ENCODE measurements around the gene EIF1AX.
A peak's percentile ranks its signal among the peaks of the same experiment; 100 is the strongest.
"Not testable (repeated sequence)": the region's sequence is repeated elsewhere in the genome, so short reads cannot be mapped to it uniquely, and the experiment has no call there.

EIF1AX gene

DNA sequence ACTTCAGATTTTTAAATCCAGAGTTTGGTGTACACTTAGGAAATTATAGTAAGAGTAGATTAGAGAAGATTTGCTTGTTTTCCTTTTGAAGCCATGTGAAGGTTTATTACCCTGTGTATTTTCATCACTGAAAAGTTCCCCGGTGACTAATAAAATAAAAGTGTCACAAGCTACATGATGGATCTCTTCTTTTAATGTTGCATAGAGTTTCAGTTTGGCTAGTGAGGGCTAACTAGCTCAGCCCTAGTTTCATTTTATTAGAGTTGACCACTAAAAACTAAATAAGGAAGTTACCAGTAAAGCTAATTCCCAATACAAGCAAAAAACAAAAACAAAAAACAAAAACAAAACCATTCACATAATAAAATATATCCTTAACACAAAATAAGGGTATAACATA lies 14.8 kb downstream of the EIF1AX start:
- H3K4me1 ChIP-seq (ENCODE audit: control insufficient read depth in 1 of 2, insufficient read depth in 2 of 2, low read length in 2 of 2); H3K9me3 ChIP-seq (ENCODE audit: control insufficient read depth in 1 of 2, low read length in 2 of 2); H3K27me3 ChIP-seq (ENCODE audit: low read depth, low read length); H3K27ac ChIP-seq (ENCODE audit: low read length); H3K4me3 ChIP-seq (ENCODE audit: low read depth in 1 of 2, low read length in 2 of 2): not testable (repeated sequence)
- peaks cover 0 to 11% of the 10 kb centered on the region in 2 donors for H3K36me3 ChIP-seq (ENCODE audit: control insufficient read depth in 1 of 2, insufficient read depth in 2 of 2, low read length in 2 of 2)

DNA sequence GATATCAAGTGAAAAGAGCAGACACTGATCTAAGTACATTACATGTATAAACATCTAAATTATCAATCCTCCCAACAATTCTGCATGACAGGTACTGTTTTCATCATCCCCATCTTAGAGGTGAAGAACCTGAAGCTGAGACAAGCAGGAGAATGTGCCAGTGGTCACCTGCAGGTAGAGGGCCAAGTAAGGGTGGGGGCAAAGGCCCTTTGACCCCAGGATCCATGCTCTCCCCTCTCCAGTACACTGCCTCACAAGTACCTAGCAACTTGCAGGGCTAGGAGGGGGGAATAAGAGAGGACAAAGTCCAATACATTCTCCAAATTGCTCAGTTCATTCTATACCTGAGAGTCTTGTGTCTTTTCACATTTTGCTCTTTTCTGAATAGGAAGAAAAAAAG lies 16.7 kb downstream of the EIF1AX start:
- no peak overlapping the region for H3K4me3 ChIP-seq (ENCODE audit: low read depth in 1 of 2, low read length in 2 of 2)
- no peaks in the 10 kb centered on the region for H3K27me3 ChIP-seq (ENCODE audit: low read depth, low read length)
- no peak overlapping the region for H3K27ac ChIP-seq (ENCODE audit: low read length)
- no peaks in the 10 kb centered on the region for H3K4me1 ChIP-seq (ENCODE audit: control insufficient read depth in 1 of 2, insufficient read depth in 2 of 2, low read length in 2 of 2)
- H3K9me3 ChIP-seq (ENCODE audit: control insufficient read depth in 1 of 2, low read length in 2 of 2), result no peaks in the 10 kb centered on the region
- peaks cover 0 to 11% of the 10 kb centered on the region in 2 donors for H3K36me3 ChIP-seq (ENCODE audit: control insufficient read depth in 1 of 2, insufficient read depth in 2 of 2, low read length in 2 of 2)

DNA sequence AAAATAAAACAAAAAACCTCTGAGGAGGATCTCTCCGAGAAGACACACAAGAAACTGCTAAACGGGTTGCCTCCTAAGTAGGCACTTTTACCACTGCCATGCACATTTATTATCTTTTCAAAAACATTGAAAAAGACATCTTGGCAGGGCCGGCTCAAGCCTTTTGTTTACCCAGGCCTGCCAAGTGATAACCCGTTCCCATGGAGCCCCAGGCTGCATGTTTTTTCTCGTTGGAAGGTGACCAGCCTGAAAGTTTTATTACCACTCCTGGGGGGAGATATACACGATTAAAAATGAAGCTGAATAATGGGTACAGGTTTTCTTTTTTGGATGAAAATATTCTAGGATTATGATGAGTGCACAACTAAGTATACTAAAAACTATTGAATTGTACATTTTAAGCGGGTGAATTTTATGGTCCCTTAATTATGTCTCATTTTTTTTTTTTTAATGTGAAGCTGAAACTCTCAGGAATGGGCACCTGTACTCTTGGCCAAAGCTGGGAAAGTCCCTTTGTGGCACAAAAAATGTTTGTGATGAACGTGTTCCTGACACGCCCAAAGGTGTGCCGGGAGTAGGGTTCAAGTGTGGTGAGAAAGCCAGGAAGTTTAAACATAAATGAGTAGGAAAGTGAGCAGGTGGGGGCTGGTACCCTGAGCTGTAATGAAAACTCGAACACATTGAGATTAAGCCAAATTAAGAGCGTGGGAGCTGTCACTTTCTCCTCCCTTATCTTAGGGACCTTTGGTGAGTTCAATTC lies 23.4 kb downstream of the EIF1AX start:
- Histone ChIP-seq H3K27me3 (ENCODE audit: low read depth, low read length) (peaks cover 5% of the 10 kb centered on the region), H3K36me3 (ENCODE audit: control insufficient read depth in 1 of 2, insufficient read depth in 2 of 2, low read length in 2 of 2) (no peaks in the 10 kb centered on the region), H3K9me3 (ENCODE audit: control insufficient read depth in 1 of 2, low read length in 2 of 2) (no peaks in the 10 kb centered on the region), H3K4me1 (ENCODE audit: control insufficient read depth in 1 of 2, insufficient read depth in 2 of 2, low read length in 2 of 2) (peaks cover 0 to 13% of the 10 kb centered on the region in 2 donors), H3K4me3 (ENCODE audit: low read depth in 1 of 2, low read length in 2 of 2) (no peak overlapping the region), H3K27ac (ENCODE audit: low read length) (no peak overlapping the region)

GRCh38 chrX:20116577-20117240 lies 24.9 kb downstream of the EIF1AX start, which contains the start of gene MAP7D2:
TSS of gene MAP7D2 (minus strand) at chrX:20116907. CDS start at chrX:20116879, 28 bp downstream.
- Histone ChIP-seq H3K36me3 (ENCODE audit: control insufficient read depth in 1 of 2, insufficient read depth in 2 of 2, low read length in 2 of 2) (no peaks in the 10 kb centered on the region), H3K27ac (ENCODE audit: low read length) (no peak within 1 kb of the TSS), H3K4me3 (ENCODE audit: low read depth in 1 of 2, low read length in 2 of 2) (peak within 1 kb of the TSS in 1 of 2 donors; percentile 56), H3K4me1 (ENCODE audit: control insufficient read depth in 1 of 2, insufficient read depth in 2 of 2, low read length in 2 of 2) (peaks cover 0 to 13% of the 10 kb centered on the region in 2 donors), H3K9me3 (ENCODE audit: control insufficient read depth in 1 of 2, low read length in 2 of 2) (no peaks in the 10 kb centered on the region), H3K27me3 (ENCODE audit: low read depth, low read length) (peaks cover 5% of the 10 kb centered on the region)

- peak overlapping the region in 1 of 2 donors; percentile 56 for H3K4me3 ChIP-seq (ENCODE audit: low read depth in 1 of 2, low read length in 2 of 2)
Measured at GRCh38 chrX:20116087-20116576, 25.5 kb downstream of the EIF1AX start.

DNA sequence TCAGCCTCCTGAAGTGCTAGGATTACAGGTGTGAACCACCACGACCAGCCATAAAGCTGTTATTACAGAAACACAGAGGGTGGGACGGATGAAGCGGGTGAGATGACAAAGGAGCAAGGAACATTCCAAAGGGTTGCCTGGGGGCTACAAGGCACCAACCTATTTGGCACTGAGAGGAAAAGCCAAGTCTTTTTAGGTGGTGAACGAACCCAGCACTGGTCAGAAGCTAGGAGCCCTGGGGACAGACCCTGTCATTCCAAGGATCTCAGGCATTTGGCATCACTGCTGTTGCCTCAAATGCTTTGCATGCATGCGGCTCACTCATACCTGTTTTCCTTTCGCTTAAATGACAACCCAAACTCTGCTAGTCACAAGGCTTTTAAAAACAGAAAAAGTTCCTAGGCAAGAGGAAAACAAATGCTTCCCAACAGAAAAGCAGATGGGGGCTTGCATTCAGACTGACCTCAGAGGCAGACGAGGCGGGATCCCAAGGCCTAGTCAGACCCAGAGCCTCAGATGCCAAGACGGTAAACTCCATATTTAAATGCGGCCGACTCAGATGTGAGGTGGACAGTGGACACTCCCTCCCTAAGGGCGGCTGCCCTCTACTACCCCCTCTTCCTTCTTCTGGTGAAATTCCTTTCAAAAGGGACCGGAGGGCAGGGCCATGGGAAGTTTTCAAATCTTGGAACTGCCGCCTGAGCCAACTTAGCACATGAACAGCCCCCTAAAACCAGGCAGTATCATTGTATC lies 29.4 kb downstream of the EIF1AX start:
- Histone ChIP-seq H3K27me3 (ENCODE audit: low read depth, low read length) (peaks cover 3% of the 10 kb centered on the region), H3K4me3 (ENCODE audit: low read depth in 1 of 2, low read length in 2 of 2) (no peak overlapping the region), H3K9me3 (ENCODE audit: control insufficient read depth in 1 of 2, low read length in 2 of 2) (no peaks in the 10 kb centered on the region), H3K36me3 (ENCODE audit: control insufficient read depth in 1 of 2, insufficient read depth in 2 of 2, low read length in 2 of 2) (no peaks in the 10 kb centered on the region), H3K4me1 (ENCODE audit: control insufficient read depth in 1 of 2, insufficient read depth in 2 of 2, low read length in 2 of 2) (peaks cover 0 to 13% of the 10 kb centered on the region in 2 donors), H3K27ac (ENCODE audit: low read length) (no peak overlapping the region)

More at GRCh38 chrX:20116087-20116576, 25.5 kb downstream of the EIF1AX start:
- Histone ChIP-seq H3K27ac (ENCODE audit: low read length) (no peak overlapping the region), H3K9me3 (ENCODE audit: control insufficient read depth in 1 of 2, low read length in 2 of 2) (no peaks in the 10 kb centered on the region), H3K36me3 (ENCODE audit: control insufficient read depth in 1 of 2, insufficient read depth in 2 of 2, low read length in 2 of 2) (no peaks in the 10 kb centered on the region), H3K4me1 (ENCODE audit: control insufficient read depth in 1 of 2, insufficient read depth in 2 of 2, low read length in 2 of 2) (peaks cover 0 to 13% of the 10 kb centered on the region in 2 donors), H3K27me3 (ENCODE audit: low read depth, low read length) (peaks cover 5% of the 10 kb centered on the region)

- H3K9me3 ChIP-seq (ENCODE audit: control insufficient read depth in 1 of 2, low read length in 2 of 2), result no peaks in the 10 kb centered on the region
- H3K4me3 ChIP-seq (ENCODE audit: low read depth in 1 of 2, low read length in 2 of 2), result no peak overlapping the region
- no peaks in the 10 kb centered on the region for H3K36me3 ChIP-seq (ENCODE audit: control insufficient read depth in 1 of 2, insufficient read depth in 2 of 2, low read length in 2 of 2)
- no peak overlapping the region for H3K27ac ChIP-seq (ENCODE audit: low read length)
- H3K4me1 ChIP-seq (ENCODE audit: control insufficient read depth in 1 of 2, insufficient read depth in 2 of 2, low read length in 2 of 2), result peaks cover 0 to 5% of the 10 kb centered on the region in 2 donors
- H3K27me3 ChIP-seq (ENCODE audit: low read depth, low read length), result no peaks in the 10 kb centered on the region
Measured at GRCh38 chrX:20111271-20111670, 30.4 kb downstream of the EIF1AX start.

DNA sequence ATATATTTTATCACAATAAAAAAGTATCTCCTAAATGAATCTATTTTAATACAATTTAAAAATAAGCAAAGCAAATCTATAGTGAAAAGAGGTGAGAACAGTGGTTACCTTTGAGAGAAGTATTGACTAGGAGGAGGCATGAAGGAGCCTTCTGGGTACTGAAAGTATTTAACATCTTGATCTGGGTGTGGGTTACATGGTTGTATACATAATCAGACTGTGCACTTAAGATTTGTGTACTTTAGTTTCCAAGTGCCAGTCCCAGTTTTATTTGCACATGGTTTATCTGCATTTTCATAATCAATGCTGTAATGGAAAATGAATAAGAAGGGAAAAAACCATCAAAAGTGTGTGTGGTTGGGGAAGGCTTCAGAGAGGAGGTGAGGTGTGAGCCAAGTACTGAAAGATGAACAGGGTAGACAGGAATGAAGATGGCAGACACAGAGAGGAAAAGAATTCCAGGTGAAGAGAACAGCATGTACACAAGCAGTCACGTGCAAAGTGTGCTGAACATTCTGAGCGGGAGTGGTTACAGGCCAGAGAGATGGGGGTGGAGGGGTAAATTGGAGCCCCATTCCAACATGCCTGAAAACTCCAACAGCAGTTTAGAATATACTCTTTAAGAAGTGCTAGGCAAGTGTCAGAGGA lies 39.6 kb downstream of the EIF1AX start:
- Histone ChIP-seq H3K27ac (ENCODE audit: low read length) (no peak overlapping the region), H3K4me1 (ENCODE audit: control insufficient read depth in 1 of 2, insufficient read depth in 2 of 2, low read length in 2 of 2) (no peaks in the 10 kb centered on the region), H3K9me3 (ENCODE audit: control insufficient read depth in 1 of 2, low read length in 2 of 2) (no peaks in the 10 kb centered on the region), H3K27me3 (ENCODE audit: low read depth, low read length) (no peaks in the 10 kb centered on the region), H3K36me3 (ENCODE audit: control insufficient read depth in 1 of 2, insufficient read depth in 2 of 2, low read length in 2 of 2) (no peaks in the 10 kb centered on the region), H3K4me3 (ENCODE audit: low read depth in 1 of 2, low read length in 2 of 2) (no peak overlapping the region)

GRCh38 chrX:20091499-20091898 lies 50.1 kb downstream of the EIF1AX start:
- Histone ChIP-seq H3K36me3 (ENCODE audit: control insufficient read depth in 1 of 2, insufficient read depth in 2 of 2, low read length in 2 of 2) (no peaks in the 10 kb centered on the region), H3K4me1 (ENCODE audit: control insufficient read depth in 1 of 2, insufficient read depth in 2 of 2, low read length in 2 of 2) (no peaks in the 10 kb centered on the region), H3K4me3 (ENCODE audit: low read depth in 1 of 2, low read length in 2 of 2) (no peak overlapping the region), H3K9me3 (ENCODE audit: control insufficient read depth in 1 of 2, low read length in 2 of 2) (no peaks in the 10 kb centered on the region), H3K27me3 (ENCODE audit: low read depth, low read length) (no peaks in the 10 kb centered on the region), H3K27ac (ENCODE audit: low read length) (no peak overlapping the region)

DNA sequence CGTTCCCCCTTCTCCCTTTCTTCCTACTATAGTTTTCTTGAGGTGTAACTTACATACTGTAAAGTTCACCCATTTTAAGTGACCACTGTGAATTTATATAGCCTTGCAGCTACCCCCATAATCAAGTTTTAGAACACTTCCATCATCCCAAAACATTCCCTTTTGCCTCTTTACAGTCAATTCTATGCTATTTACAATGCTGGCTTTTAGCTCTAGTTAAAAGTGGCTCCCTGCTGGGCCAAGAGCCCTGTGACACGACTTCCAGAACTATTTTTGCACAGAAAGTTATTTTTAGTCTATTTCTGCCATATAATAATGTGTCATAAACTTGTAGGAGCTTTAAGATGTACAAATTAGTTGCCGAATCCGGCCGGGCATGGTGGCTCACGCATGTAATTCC lies 51.8 kb downstream of the EIF1AX start:
- Histone ChIP-seq H3K9me3 (ENCODE audit: control insufficient read depth in 1 of 2, low read length in 2 of 2) (no peaks in the 10 kb centered on the region), H3K4me3 (ENCODE audit: low read depth in 1 of 2, low read length in 2 of 2) (no peak overlapping the region), H3K36me3 (ENCODE audit: control insufficient read depth in 1 of 2, insufficient read depth in 2 of 2, low read length in 2 of 2) (no peaks in the 10 kb centered on the region), H3K27me3 (ENCODE audit: low read depth, low read length) (no peaks in the 10 kb centered on the region), H3K4me1 (ENCODE audit: control insufficient read depth in 1 of 2, insufficient read depth in 2 of 2, low read length in 2 of 2) (no peaks in the 10 kb centered on the region), H3K27ac (ENCODE audit: low read length) (no peak overlapping the region)

DNA sequence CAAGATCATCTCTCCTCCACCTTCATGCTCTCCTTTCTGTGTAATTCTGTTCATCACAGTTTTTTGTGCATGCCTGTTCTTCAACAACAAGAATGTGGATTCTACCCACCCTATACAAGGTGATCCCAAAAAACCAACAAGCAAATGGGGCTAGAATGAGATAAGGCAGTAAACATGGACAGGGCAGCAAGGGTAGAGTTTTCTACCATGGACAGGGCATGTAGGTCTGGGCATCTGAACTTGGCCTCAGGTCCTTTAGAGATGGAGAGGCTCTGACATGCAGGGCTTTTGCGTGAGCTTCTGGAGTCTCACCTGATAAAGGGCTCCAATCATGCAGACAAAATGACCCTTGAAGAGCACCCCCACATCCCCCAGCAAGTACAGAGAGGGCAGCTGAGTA lies 61.4 kb downstream of the EIF1AX start:
- Histone ChIP-seq H3K9me3 (ENCODE audit: control insufficient read depth in 1 of 2, low read length in 2 of 2) (no peaks in the 10 kb centered on the region), H3K27me3 (ENCODE audit: low read depth, low read length) (no peaks in the 10 kb centered on the region), H3K36me3 (ENCODE audit: control insufficient read depth in 1 of 2, insufficient read depth in 2 of 2, low read length in 2 of 2) (no peaks in the 10 kb centered on the region), H3K4me1 (ENCODE audit: control insufficient read depth in 1 of 2, insufficient read depth in 2 of 2, low read length in 2 of 2) (no peaks in the 10 kb centered on the region), H3K4me3 (ENCODE audit: low read depth in 1 of 2, low read length in 2 of 2) (no peak overlapping the region), H3K27ac (ENCODE audit: low read length) (no peak overlapping the region)

Measured in muscle layer of duodenum (tissue), 2 donors.